Cardiac fibroblast (primary cell): ENCODE data around the gene TSHZ3.

Source experiments
- DNase-seq, 2 donors: peaks; one replicate each; pipeline versions ENCODE4 v3.0.0 to v3.0.0-alpha.2; 2010; ENCODE audit warnings: low read depth in 2 of 2
- H3K4me3 ChIP-seq, 2 donors: replicated peaks in 1 of 2; 1 replicate in 1 of 2; 2 replicates in 1 of 2; pipeline ENCODE4 v1.5.1; 2011; ENCODE audit warnings: low read depth in 2 of 2, low read length in 2 of 2, mild to moderate bottlenecking in 2 of 2, moderate library complexity in 1 of 2
- CTCF ChIP-seq: IDR thresholded peaks from one replicate; pipeline ENCODE4 v1.5.1; 2011; ENCODE audit warnings: low read depth, mild to moderate bottlenecking, low read length, inconsistent platforms

The TSHZ3 gene

GRCh38 chr19:31355665-31356289, 6.5 kb upstream of the TSHZ3 start:
- no peak overlapping the region for H3K4me3 ChIP-seq
- no peak for DNase-seq
- TF ChIP-seq CTCF = no peak

GRCh38 chr19:31354799-31355664, 5.8 kb upstream of the TSHZ3 start:
- H3K4me3 ChIP-seq = no peak overlapping the region
- no peak for TF ChIP-seq CTCF
- DNase-seq = no peak

- TF ChIP-seq CTCF = no peak
- DNase-seq = no peak
- H3K4me3 ChIP-seq = no peak overlapping the region
Observed at GRCh38 chr19:31354316-31354715, 5.1 kb upstream of the TSHZ3 start.

GRCh38 chr19:31353833-31354232, 4.6 kb upstream of the TSHZ3 start:
- H3K4me3 ChIP-seq = no peak overlapping the region
- DNase-seq = no peak
- no peak for TF ChIP-seq CTCF

GRCh38 chr19:31352782-31353651, 3.8 kb upstream of the TSHZ3 start:
- H3K4me3 ChIP-seq = no peak overlapping the region
- TF ChIP-seq CTCF = no peak
- no peak for DNase-seq

- H3K4me3 ChIP-seq = peak overlapping the region in 1 of 2 donors; percentile 80
- DNase-seq = no peak
- no peak for TF ChIP-seq CTCF
Observed at GRCh38 chr19:31352296-31352781, 3.1 kb upstream of the TSHZ3 start.
